Left lung (tissue), 10 donors: ENCODE results near the gene ATP11C. TPM values are rescaled to one million over a fixed set of nuclear protein-coding genes. Genes with fewer than 3 reads are reported as not detected.

Experiments
- ATAC-seq: fragments of 200-7000 bp; cut with Tn5 transposase; one replicate; pipeline ENCODE4 v1.9.1; 2020; ENCODE audit warnings: moderate library complexity
- DNase-seq, 4 donors: peaks; one replicate each; pipeline ENCODE4 v3.0.0-alpha.2; 2013 to 2020
- H3K27ac ChIP-seq, 2 donors: fragments of 200-600 bp; sonication (generic) in 1 of 2; one replicate each; pipeline versions ENCODE4 v1.5.0 to v1.8.0; 2020 to 2021
- H3K27me3 ChIP-seq, 2 donors: fragments of 200-600 bp; sonication (generic) in 1 of 2; one replicate each; pipeline versions ENCODE4 v1.5.0 to v1.8.0; 2020 to 2021
- H3K36me3 ChIP-seq, 2 donors: fragments of 200-600 bp; sonication (generic) in 1 of 2; one replicate each; pipeline versions ENCODE4 v1.5.0 to v1.8.0; 2020 to 2021
- H3K4me1 ChIP-seq, 2 donors: fragments of 200-600 bp; one replicate each; pipeline ENCODE4 v1.8.0; 2021
- H3K4me3 ChIP-seq, 2 donors: fragments of 200-600 bp; sonication (generic) in 1 of 2; one replicate each; pipeline versions ENCODE4 v1.5.0 to v1.8.0; 2020 to 2021; ENCODE audit warnings: mild to moderate bottlenecking in 1 of 2
- H3K9me3 ChIP-seq, 2 donors: fragments of 200-600 bp; sonication (generic) in 1 of 2; one replicate each; pipeline versions ENCODE4 v1.5.0 to v1.8.0; 2020 to 2021
- CTCF ChIP-seq, 2 donors: fragments of 200-600 bp; sonication (generic) in 1 of 2; IDR thresholded peaks; one replicate each; pipeline versions ENCODE4 v1.5.0 to v1.8.0; 2021; ENCODE audit warnings: antibody characterized with exemption in 2 of 2
- intact Hi-C, 2 donors: fragments of 100-400 bp; cut with DNase I; formaldehyde crosslinking; loops; one replicate each; pipeline versions ENCODE4 v1.11.2 to v1.14.2; 2022
- polyA plus RNA-seq, 6 donors: library from polyadenylated mRNA; unstranded; fragments of 120-200 nt; gene quantifications; one replicate each; pipeline ENCODE4 v1.2.1, GENCODE V29; 2013; ENCODE audit not compliant: insufficient read length in 6 of 6
- total RNA-seq, 2 donors: library from RNA; stranded (reverse); fragmentation: NEBNext Ultra II Directional; extraction: Animal tissue kit (Norgen Biotek cat#: 25700); gene quantifications; one replicate each; pipeline ENCODE4 v1.2.1, GENCODE V29; 2021
- donor health status: DM: no; HTN: yes; CAD: no.
- donor health status: DM: no; HTN: no; CAD: no.

ATP11C gene
- total and polyA plus RNA-seq, 8 donors: 11.1 to 24.7 (median 23.1) TPM

GRCh38 chrX:139783959-139784358 is 148.9 kb downstream of the ATP11C start:
- Histone ChIP-seq H3K4me1 (no peaks in the 10 kb centered on the region), H3K4me3 (no peak overlapping the region), H3K27me3 (no peaks in the 10 kb centered on the region), H3K27ac (no peak overlapping the region), H3K36me3 (peaks cover 0 to 13% of the 10 kb centered on the region in 2 donors), H3K9me3 (no peaks in the 10 kb centered on the region)
- no peak for TF ChIP-seq CTCF (IDR thresholded peaks at IDR 0.05)
- DNase-seq (no peak), ATAC-seq (no peak)
- intact Hi-C loops: no loop called here

- no peak for TF ChIP-seq CTCF (IDR thresholded peaks at IDR 0.05)
- H3K9me3 ChIP-seq: no peaks in the 10 kb centered on the region
- no peak for ATAC-seq
- intact Hi-C loops: no loop called here
- H3K4me3 ChIP-seq: no peak overlapping the region
- H3K36me3 ChIP-seq: peaks cover 0 to 13% of the 10 kb centered on the region in 2 donors
- H3K27me3 ChIP-seq: no peaks in the 10 kb centered on the region
- no peaks in the 10 kb centered on the region for H3K4me1 ChIP-seq
- H3K27ac ChIP-seq: no peak overlapping the region
- no peak for DNase-seq
Observed at GRCh38 chrX:139783030-139783429, 149.8 kb downstream of the ATP11C start.

GRCh38 chrX:139776599-139776998 is 156.3 kb downstream of the ATP11C start:
- Histone ChIP-seq H3K27ac (no peak overlapping the region), H3K4me1 (no peaks in the 10 kb centered on the region), H3K4me3 (no peak overlapping the region), H3K9me3 (no peaks in the 10 kb centered on the region), H3K27me3 (no peaks in the 10 kb centered on the region), H3K36me3 (peaks cover 0 to 15% of the 10 kb centered on the region in 2 donors)
- intact Hi-C loops: no loop called here
- no peak for ATAC-seq
- no peak for DNase-seq
- no peak for TF ChIP-seq CTCF (IDR thresholded peaks at IDR 0.05)

GRCh38 chrX:139770366-139770765 is 162.5 kb downstream of the ATP11C start:
- Histone ChIP-seq H3K9me3 (no peaks in the 10 kb centered on the region), H3K36me3 (peaks cover 0 to 15% of the 10 kb centered on the region in 2 donors), H3K4me3 (no peak overlapping the region), H3K4me1 (no peaks in the 10 kb centered on the region), H3K27ac (no peak overlapping the region), H3K27me3 (no peaks in the 10 kb centered on the region)
- intact Hi-C loops: no loop called here
- no peak for DNase-seq
- no peak for ATAC-seq
- TF ChIP-seq CTCF (IDR thresholded peaks at IDR 0.05): no peak

GRCh38 chrX:139766545-139766983 is 166.3 kb downstream of the ATP11C start:
- no peak for ATAC-seq
- no peaks in the 10 kb centered on the region for H3K9me3 ChIP-seq
- no peaks in the 10 kb centered on the region for H3K27me3 ChIP-seq
- no peaks in the 10 kb centered on the region for H3K4me1 ChIP-seq
- intact Hi-C loops: no loop called here
- DNase-seq: no peak
- TF ChIP-seq CTCF (IDR thresholded peaks at IDR 0.05): no peak
- peaks cover 0 to 3% of the 10 kb centered on the region in 2 donors for H3K36me3 ChIP-seq
- H3K27ac ChIP-seq: no peak overlapping the region
- H3K4me3 ChIP-seq: no peak overlapping the region
